ENCODE data around the gene ATAD3A.

GRCh38 chr1:1567152-1567875 is 55.4 kb downstream of the ATAD3A start:
- TF ChIP-seq CTCF (IDR thresholded peaks at IDR 0.05) (no peak), POLR2A (IDR thresholded peaks at IDR 0.05) (no peak)
